SKM-1 (cell line): ENCODE data around the gene LAMP2.

Experiments used
- DNase-seq: peaks from one replicate; lab custom pipeline; 2025; ENCODE audit not compliant: unreplicated experiment; lab: John Stamatoyannopoulos, UW

The LAMP2 gene

GRCh38 chrX:120457766-120458180 lies 11.3 kb downstream of the LAMP2 start:
- DNase-seq = no peak

- DNase-seq = peak; percentile 30
These were observed 12.1 kb downstream of the LAMP2 start for GRCh38 chrX:120456973-120457372.

- no peak for DNase-seq
These were observed 15.1 kb downstream of the LAMP2 start for GRCh38 chrX:120453985-120454384.

- DNase-seq = no peak
These were observed 17.0 kb downstream of the LAMP2 start for GRCh38 chrX:120452131-120452530.

- DNase-seq = no peak
These were observed 18.9 kb downstream of the LAMP2 start for GRCh38 chrX:120450163-120450562.

- no peak for DNase-seq
These were observed 22.6 kb downstream of the LAMP2 start for GRCh38 chrX:120446498-120446897.

- no peak for DNase-seq
These were observed 29.2 kb downstream of the LAMP2 start for GRCh38 chrX:120439921-120440320.

GRCh38 chrX:120429776-120430540 lies 39.1 kb downstream of the LAMP2 start:
- DNase-seq = no peak

- no peak for DNase-seq
These were observed 40.8 kb downstream of the LAMP2 start for GRCh38 chrX:120428309-120428708.

GRCh38 chrX:120426599-120426998 lies 42.5 kb downstream of the LAMP2 start:
- DNase-seq = no peak

GRCh38 chrX:120419463-120419862 lies 49.6 kb downstream of the LAMP2 start:
- no peak for DNase-seq

GRCh38 chrX:120408168-120408567 lies 60.9 kb downstream of the LAMP2 start:
- no peak for DNase-seq

GRCh38 chrX:120406638-120407037 lies 62.5 kb downstream of the LAMP2 start:
- DNase-seq = no peak

- no peak for DNase-seq
These were observed 66.7 kb downstream of the LAMP2 start for GRCh38 chrX:120402369-120402768.

- DNase-seq = no peak
These were observed 67.8 kb downstream of the LAMP2 start for GRCh38 chrX:120401301-120401700.

GRCh38 chrX:120380699-120381098 lies 88.4 kb downstream of the LAMP2 start:
- no peak for DNase-seq

- no peak for DNase-seq
These were observed 89.0 kb downstream of the LAMP2 start for GRCh38 chrX:120379937-120380681.

- DNase-seq = no peak
These were observed 90.5 kb downstream of the LAMP2 start for GRCh38 chrX:120378570-120378969.
